ENCODE measurements around the gene TARM1.
A peak's percentile ranks its signal among the peaks of the same experiment; 100 is the strongest.

Gene TARM1

DNA sequence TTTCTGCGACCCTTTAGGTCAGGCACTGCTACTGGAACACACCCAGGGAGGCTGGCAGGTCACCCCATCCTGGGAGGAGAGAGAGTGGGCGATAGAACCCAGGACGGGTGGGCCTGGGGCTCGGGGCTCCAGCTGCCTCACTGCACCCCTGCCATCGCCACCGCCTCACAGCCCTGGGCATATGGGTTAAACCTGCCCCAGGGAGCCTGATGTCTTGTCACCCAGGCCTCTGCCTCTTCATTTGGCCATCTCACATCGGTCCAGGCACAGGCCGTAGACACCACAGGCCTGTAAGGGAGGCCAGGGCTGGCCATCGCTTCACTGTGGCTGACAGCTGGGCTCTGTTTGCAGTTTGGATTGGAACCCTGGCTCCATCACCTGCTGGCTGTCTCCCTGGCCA is 44.5 kb upstream of the TARM1 start:
- DNase-seq (ENCODE audit: low read depth) = no peak

DNA sequence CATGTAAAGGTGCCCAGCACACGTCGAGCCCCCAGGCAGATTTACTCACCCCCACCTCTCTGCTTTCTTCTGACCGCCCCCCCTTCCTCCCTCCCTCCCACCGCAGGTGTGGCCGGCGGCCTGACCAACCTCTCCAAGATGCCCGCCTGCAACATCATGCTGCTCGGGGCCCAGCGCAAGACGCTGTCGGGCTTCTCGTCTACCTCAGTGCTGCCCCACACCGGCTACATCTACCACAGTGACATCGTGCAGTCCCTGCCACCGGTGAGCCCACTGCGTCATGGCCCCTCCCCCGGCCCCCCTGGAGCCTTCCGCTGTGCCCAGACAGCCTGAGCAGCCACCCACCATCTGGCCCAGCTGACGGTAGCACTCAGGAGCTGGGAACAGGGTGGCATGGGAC is 43.2 kb upstream of the TARM1 start:
- no peak for DNase-seq (ENCODE audit: low read depth)
- TF ChIP-seq, protein P1, sequence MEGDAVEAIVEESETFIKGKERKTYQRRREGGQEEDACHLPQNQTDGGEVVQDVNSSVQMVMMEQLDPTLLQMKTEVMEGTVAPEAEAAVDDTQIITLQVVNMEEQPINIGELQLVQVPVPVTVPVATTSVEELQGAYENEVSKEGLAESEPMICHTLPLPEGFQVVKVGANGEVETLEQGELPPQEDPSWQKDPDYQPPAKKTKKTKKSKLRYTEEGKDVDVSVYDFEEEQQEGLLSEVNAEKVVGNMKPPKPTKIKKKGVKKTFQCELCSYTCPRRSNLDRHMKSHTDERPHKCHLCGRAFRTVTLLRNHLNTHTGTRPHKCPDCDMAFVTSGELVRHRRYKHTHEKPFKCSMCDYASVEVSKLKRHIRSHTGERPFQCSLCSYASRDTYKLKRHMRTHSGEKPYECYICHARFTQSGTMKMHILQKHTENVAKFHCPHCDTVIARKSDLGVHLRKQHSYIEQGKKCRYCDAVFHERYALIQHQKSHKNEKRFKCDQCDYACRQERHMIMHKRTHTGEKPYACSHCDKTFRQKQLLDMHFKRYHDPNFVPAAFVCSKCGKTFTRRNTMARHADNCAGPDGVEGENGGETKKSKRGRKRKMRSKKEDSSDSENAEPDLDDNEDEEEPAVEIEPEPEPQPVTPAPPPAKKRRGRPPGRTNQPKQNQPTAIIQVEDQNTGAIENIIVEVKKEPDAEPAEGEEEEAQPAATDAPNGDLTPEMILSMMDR (IDR thresholded peaks at IDR 0.05; ENCODE audit: low read depth, low read length) = no peak
- TF ChIP-seq MAX (IDR thresholded peaks at IDR 0.05; ENCODE audit: low read depth, low read length) = no peak
- TF ChIP-seq MYC (IDR thresholded peaks at IDR 0.05; ENCODE audit: low read depth, low read length) = no peak
- TF ChIP-seq POLR2A (IDR thresholded peaks at IDR 0.05; ENCODE audit: extremely low read depth, insufficient read length) = no peak
- no peak overlapping the region for H3K4me3 ChIP-seq (ENCODE audit: low read depth, low read length)

More for the DNA sequence above, 44.5 kb upstream of the TARM1 start:
- H3K4me3 ChIP-seq (ENCODE audit: low read depth, low read length) = no peak overlapping the region
- no peak for TF ChIP-seq POLR2A (IDR thresholded peaks at IDR 0.05; ENCODE audit: extremely low read depth, insufficient read length)
- TF ChIP-seq MAX (IDR thresholded peaks at IDR 0.05; ENCODE audit: low read depth, low read length) = no peak
- TF ChIP-seq, protein P1 (IDR thresholded peaks at IDR 0.05; ENCODE audit: low read depth, low read length) = no peak
- no peak for TF ChIP-seq MYC (IDR thresholded peaks at IDR 0.05; ENCODE audit: low read depth, low read length)

- TF ChIP-seq, protein P1 (IDR thresholded peaks at IDR 0.05; ENCODE audit: low read depth, low read length) = no peak
- TF ChIP-seq POLR2A (IDR thresholded peaks at IDR 0.05; ENCODE audit: extremely low read depth, insufficient read length) (no peak), MAX (IDR thresholded peaks at IDR 0.05; ENCODE audit: low read depth, low read length) (no peak), MYC (IDR thresholded peaks at IDR 0.05; ENCODE audit: low read depth, low read length) (no peak)
- no peak overlapping the region for H3K4me3 ChIP-seq (ENCODE audit: low read depth, low read length)
- no peak for DNase-seq (ENCODE audit: low read depth)
Measured at GRCh38 chr19:54123682-54124081, 42.5 kb upstream of the TARM1 start.

DNA sequence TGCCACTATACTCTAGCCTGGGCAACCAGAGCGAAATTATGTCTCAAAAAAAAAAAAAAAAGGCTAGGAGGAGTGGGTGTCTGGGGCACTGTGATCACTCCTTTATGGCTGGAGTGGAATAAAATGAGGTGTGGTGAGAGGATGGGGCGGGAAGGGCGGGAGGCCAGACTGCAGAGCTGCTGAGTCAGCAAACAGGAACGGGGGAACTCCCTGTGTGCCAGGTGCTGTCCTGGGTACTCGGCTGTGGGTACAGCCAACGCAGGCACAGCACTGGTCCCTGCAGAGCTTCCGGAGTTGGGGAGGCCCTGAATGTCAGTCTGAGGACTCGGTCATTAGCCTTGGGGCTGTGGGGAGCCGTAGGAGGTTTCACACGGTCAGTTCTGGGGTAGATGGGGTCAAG is 40.1 kb upstream of the TARM1 start:
- no peak overlapping the region for H3K4me3 ChIP-seq (ENCODE audit: low read depth, low read length)
- no peak for DNase-seq (ENCODE audit: low read depth)
- TF ChIP-seq MYC (IDR thresholded peaks at IDR 0.05; ENCODE audit: low read depth, low read length) (no peak), MAX (IDR thresholded peaks at IDR 0.05; ENCODE audit: low read depth, low read length) (no peak), POLR2A (IDR thresholded peaks at IDR 0.05; ENCODE audit: extremely low read depth, insufficient read length) (no peak)
- TF ChIP-seq, protein P1 (IDR thresholded peaks at IDR 0.05; ENCODE audit: low read depth, low read length) = no peak

GRCh38 chr19:54115109-54116063 is 34.2 kb upstream of the TARM1 start, which contains the start of the genes PRPF31 and TFPT:
Gene PRPF31 (plus strand): TSS chr19:54115754. CDS start chr19:54118279, 2,525 bp downstream.
Gene TFPT (minus strand): TSS chr19:54115657. CDS start chr19:54115269, 388 bp downstream.
- DNase-seq (ENCODE audit: low read depth) = peak; percentile 97
- peak within 1 kb of the TSS; percentile 99 for H3K4me3 ChIP-seq (ENCODE audit: low read depth, low read length)
- TF ChIP-seq POLR2A (IDR thresholded peaks at IDR 0.05; ENCODE audit: extremely low read depth, insufficient read length) (peak; percentile 56), MAX (IDR thresholded peaks at IDR 0.05; ENCODE audit: low read depth, low read length) (peak; percentile 32; the same call in 1 of the 2 replicates), MYC (IDR thresholded peaks at IDR 0.05; ENCODE audit: low read depth, low read length) (peak; percentile 82)
- TF ChIP-seq, protein P1 (IDR thresholded peaks at IDR 0.05; ENCODE audit: low read depth, low read length) = no peak

Data from NB4 (cell line).